Cardiac fibroblast (primary cell): ENCODE data around the gene HOXB9.

Experiments used
- DNase-seq, 2 donors: peaks; one replicate each; pipeline versions ENCODE4 v3.0.0 to v3.0.0-alpha.2; 2010; ENCODE audit warnings: low read depth in 2 of 2
- H3K4me3 ChIP-seq, 2 donors: replicated peaks in 1 of 2; 1 replicate in 1 of 2; 2 replicates in 1 of 2; pipeline ENCODE4 v1.5.1; 2011; ENCODE audit warnings: low read depth in 2 of 2, low read length in 2 of 2, mild to moderate bottlenecking in 2 of 2, moderate library complexity in 1 of 2
- TF ChIP-seq, protein P1 (sequence below): IDR thresholded peaks from one replicate; pipeline ENCODE4 v1.5.1; 2011; ENCODE audit warnings: low read depth, mild to moderate bottlenecking, low read length, inconsistent platforms

The HOXB9 gene

DNA sequence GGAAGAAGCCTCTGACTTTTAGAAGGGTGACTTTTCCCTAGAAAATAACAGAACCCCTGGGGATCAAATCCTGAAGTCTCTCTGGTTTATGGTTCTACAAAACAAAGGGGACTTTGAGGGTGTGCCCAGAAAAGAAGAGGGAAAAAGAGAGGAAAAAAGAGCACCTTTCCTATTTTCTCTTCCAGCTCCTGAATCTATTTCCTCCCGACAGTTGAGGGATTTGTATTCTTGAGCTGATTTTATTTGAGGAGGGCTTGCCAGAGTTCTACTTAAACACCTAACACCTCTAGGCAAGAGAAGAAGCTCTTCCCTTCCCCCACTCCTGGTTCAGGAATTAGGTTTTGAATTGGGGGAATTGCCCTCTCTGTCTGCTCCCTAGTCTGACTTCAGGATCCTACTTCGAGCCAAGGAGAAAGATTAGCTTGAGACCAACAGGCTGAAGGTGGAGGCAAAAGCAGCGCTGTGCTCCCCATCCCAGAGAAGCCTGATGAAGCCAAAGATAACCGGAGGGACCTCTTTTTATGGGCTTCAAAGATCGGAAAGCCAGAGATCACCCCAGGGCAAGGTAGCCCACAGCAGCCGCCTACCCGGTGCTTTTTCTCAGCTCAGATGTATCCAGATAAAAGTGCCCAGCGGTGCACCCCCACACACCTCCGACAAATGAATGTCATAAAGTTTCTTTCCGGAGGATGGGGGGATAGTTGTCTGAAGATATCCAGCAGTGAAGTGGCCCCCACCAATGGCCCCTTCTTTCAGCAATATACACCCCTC is 36.9 kb downstream of the HOXB9 start:
- DNase-seq = no peak
- TF ChIP-seq, protein P1, sequence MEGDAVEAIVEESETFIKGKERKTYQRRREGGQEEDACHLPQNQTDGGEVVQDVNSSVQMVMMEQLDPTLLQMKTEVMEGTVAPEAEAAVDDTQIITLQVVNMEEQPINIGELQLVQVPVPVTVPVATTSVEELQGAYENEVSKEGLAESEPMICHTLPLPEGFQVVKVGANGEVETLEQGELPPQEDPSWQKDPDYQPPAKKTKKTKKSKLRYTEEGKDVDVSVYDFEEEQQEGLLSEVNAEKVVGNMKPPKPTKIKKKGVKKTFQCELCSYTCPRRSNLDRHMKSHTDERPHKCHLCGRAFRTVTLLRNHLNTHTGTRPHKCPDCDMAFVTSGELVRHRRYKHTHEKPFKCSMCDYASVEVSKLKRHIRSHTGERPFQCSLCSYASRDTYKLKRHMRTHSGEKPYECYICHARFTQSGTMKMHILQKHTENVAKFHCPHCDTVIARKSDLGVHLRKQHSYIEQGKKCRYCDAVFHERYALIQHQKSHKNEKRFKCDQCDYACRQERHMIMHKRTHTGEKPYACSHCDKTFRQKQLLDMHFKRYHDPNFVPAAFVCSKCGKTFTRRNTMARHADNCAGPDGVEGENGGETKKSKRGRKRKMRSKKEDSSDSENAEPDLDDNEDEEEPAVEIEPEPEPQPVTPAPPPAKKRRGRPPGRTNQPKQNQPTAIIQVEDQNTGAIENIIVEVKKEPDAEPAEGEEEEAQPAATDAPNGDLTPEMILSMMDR = no peak
- H3K4me3 ChIP-seq = no peak overlapping the region

DNA sequence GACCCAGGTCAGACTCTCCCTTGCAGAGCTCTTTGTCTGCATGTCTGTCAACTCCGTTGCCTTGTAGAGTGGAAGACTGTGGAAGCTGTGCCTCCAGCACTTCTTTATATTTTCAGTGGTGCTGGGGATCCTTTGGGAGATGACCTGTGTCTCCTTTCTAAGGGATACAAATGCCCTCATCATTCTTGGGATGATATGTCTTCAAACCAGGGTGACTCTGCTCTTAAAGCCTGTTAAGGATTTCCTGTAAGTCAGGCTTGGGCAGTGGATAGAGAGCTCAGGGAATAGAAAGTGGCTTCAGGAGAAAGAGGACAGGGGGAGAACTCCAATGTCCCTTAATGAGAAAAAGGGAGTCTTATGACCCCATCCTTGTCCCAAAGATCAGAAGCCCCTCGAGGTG is 37.6 kb downstream of the HOXB9 start:
- TF ChIP-seq, protein P1 = no peak
- no peak overlapping the region for H3K4me3 ChIP-seq
- DNase-seq = no peak

DNA sequence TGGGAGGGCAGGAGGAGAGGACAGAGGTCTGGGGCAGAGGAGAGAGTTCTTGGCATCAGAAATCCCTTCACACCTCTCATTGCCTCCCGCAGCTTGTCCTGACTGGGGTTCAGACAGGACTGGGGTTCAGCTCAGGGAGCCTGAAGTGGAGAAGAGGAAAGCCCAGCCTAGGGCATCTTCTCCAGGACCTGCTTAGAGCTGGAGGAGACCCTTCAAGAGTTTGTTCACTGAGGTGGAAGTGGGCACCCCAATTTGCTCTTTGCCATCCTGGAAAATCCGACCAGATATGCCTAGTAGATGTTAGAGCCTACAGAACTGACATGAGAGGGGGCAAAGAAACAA is 38.1 kb downstream of the HOXB9 start:
- TF ChIP-seq, protein P1 = no peak
- no peak overlapping the region for H3K4me3 ChIP-seq
- no peak for DNase-seq

DNA sequence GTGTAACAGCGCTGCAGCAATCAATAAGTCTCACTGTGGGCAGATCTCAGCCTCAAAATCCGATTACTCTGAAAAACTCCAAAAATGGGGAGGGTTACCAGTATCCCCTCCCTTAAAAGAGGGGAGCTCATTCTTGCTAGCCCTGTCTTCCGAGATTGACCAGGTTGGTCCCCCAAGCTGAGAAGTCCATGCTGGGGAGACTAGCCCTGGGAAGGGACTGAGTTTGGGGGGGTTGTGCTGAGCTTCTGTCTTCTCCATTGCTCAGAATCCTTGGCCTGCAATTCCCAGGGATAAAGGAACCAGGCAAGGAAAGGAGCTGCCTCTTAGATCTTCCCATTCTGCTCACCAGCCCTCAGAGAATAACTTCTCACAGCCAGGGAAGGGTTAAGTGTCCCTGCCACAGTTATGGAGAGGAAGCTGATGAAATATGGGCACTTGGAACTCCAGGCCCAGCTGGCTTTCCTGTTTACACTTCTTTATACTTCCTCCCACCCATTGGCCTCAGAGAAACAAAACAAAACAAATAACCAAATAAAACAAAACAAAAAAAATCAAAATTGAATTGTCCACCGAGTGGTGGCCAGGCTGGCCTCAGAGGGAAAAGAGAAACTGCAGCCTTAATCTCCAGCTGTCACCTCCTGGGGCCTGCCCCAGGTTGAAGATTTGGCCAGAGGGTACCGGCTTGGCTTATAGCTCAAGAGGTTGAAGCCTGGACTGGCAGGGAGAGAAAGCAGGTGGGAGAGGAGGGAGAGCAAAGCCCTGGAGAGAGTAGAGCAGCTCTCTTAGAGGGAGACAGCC is 38.7 kb downstream of the HOXB9 start:
- TF ChIP-seq, protein P1 = no peak
- DNase-seq = no peak
- H3K4me3 ChIP-seq = no peak overlapping the region

DNA sequence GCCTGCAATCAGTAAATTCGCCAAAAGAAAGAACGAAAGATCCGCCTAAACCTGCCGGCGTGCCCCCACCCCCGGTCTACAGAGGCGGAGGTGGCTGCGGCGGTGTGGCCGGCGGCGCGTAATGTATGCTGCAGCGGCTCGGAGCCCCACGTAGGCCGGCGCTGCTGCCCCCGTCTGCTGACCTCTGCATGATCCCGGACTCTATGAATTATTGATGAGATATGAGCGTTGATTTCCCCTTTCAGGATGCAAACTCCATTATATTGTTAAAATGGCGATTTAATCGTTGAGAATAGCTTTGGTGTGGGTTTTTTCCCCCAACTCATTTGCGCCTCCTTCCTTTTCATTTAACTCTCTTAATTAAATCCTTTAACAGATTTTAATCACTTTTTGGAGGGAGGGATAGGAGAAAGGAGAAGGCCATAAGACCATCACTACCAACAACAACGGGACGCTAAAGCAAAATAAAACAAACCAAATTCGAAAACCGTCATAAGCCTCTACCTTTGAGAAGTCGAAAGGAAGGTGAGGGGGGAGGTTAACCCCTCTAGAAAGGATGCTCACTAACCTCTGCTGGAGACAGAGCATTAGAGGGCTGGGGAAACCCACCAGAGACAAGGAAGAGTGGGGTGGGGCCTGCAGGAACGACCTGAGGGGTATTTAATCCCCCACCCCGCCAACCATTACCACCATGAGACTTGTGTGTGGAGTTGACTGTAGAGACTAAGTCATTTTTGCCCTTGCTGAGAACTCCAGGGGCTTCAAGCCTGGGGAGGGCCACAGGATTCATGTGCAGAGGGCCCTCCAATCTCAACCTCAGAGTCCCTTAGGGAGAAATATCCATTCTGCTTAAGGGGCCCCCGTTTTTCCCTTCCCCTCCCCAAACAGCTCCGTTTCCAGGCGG is 39.6 kb downstream of the HOXB9 start:
- no peak for DNase-seq
- TF ChIP-seq, protein P1 = no peak
- no peak overlapping the region for H3K4me3 ChIP-seq

DNA sequence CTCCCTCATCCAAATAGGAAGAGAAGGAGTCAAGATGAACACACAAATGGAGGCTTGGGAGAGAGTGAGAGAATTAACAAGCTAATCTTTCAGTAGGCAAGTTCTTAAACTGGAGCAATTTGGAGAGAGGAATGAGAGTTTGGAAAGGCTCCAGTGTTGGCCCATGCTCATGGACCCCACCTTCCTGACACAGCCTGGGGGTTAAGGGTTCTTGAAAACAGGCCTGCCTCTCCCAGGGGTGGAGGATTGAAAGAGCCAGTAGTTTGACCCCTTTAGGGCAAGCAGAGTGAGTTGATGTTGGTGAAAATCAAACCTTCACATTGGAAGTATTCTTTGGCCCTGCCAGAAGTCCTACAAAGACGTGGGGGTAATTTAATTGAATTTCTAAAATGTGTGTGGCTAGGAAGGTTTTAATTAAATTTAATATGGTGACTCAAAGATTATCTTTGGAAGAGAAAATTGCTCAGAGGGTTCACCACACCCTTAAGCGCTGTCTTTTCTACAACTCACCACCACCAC is 41.9 kb downstream of the HOXB9 start:
- TF ChIP-seq, protein P1 = no peak
- no peak overlapping the region for H3K4me3 ChIP-seq
- no peak for DNase-seq
